Neural crest cell (in vitro differentiated cells): Measurements from ENCODE around the gene GSTP1. TPM values are rescaled to one million over a fixed set of nuclear protein-coding genes. Genes with fewer than 3 reads are reported as not detected.
"Not testable (repeated sequence)": the region's sequence is repeated elsewhere in the genome, so short reads cannot be mapped to it uniquely, and the experiment has no call there.

Experiments
- DNase-seq: peaks from one replicate; pipeline ENCODE4 v3.0.0; 2021; ENCODE audit warnings: low read depth, mixed read lengths, low spot score
- H3K27ac Mint-ChIP-seq: one replicate; pipeline ENCODE4 v1.8.0; 2021; ENCODE audit warnings: mild to moderate bottlenecking, mixed read lengths; ENCODE audit not compliant: unreplicated experiment
- H3K27me3 Mint-ChIP-seq: 2 replicates; pipeline ENCODE4 v1.8.0; 2021; ENCODE audit warnings: low read depth, mild to moderate bottlenecking, mixed read lengths
- H3K36me3 Mint-ChIP-seq: 2 replicates; pipeline ENCODE4 v1.8.0; 2021; ENCODE audit warnings: low read depth, mild to moderate bottlenecking, mixed read lengths
- H3K4me1 Mint-ChIP-seq: 2 replicates; pipeline ENCODE4 v1.8.0; 2021; ENCODE audit warnings: mixed read lengths
- H3K4me3 Mint-ChIP-seq: one replicate; pipeline ENCODE4 v1.8.0; 2021; ENCODE audit warnings: mild to moderate bottlenecking, mixed read lengths
- H3K9me3 Mint-ChIP-seq: 2 replicates; pipeline ENCODE4 v1.8.0; 2021; ENCODE audit warnings: mixed read lengths
- total RNA-seq: library from RNA; stranded (reverse); gene quantifications from 2 replicates; pipeline ENCODE4 v1.2.1, GENCODE V29; 2021
- TF ChIP-seq, protein P1 (sequence below): fragments of 200-600 bp; sonication (generic); conservative IDR thresholded peaks from 2 replicates; pipeline ENCODE4 v1.5.0; 2021; ENCODE audit warnings: antibody characterized with exemption, mild to moderate bottlenecking

Gene GSTP1
- total RNA-seq, 1 donor from 2014 or later = 780 TPM

DNA sequence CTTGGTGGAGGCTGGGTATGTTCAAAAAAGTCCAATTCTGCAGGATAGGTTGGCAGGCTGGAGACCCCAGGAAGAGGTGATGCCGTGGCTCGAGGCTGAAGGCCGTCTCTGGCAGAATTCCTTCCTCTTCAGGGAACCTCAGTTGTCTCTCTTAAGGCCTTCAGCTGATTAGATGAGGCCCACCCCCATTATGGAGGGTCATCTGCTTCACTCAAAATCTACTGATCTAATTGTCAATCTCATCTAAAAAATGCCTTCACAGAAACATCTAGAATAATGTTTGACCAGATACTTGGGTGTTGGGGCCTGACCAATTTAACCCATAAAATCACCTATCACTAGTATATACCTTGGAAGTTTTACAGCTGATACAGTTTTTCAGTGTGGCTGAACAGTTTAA, 27.4 kb upstream of the GSTP1 start:
- H3K36me3 Mint-ChIP-seq = no peaks in the 10 kb centered on the region
- TF ChIP-seq, protein P1, sequence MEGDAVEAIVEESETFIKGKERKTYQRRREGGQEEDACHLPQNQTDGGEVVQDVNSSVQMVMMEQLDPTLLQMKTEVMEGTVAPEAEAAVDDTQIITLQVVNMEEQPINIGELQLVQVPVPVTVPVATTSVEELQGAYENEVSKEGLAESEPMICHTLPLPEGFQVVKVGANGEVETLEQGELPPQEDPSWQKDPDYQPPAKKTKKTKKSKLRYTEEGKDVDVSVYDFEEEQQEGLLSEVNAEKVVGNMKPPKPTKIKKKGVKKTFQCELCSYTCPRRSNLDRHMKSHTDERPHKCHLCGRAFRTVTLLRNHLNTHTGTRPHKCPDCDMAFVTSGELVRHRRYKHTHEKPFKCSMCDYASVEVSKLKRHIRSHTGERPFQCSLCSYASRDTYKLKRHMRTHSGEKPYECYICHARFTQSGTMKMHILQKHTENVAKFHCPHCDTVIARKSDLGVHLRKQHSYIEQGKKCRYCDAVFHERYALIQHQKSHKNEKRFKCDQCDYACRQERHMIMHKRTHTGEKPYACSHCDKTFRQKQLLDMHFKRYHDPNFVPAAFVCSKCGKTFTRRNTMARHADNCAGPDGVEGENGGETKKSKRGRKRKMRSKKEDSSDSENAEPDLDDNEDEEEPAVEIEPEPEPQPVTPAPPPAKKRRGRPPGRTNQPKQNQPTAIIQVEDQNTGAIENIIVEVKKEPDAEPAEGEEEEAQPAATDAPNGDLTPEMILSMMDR = no peak
- no peak overlapping the region for H3K27ac Mint-ChIP-seq
- no peak overlapping the region for H3K4me3 Mint-ChIP-seq
- DNase-seq = no peak
- peaks cover 3% of the 10 kb centered on the region for H3K9me3 Mint-ChIP-seq
- no peaks in the 10 kb centered on the region for H3K27me3 Mint-ChIP-seq
- H3K4me1 Mint-ChIP-seq = no peaks in the 10 kb centered on the region

GRCh38 chr11:67558084-67558772, 25.4 kb upstream of the GSTP1 start:
- no peaks in the 10 kb centered on the region for H3K9me3 Mint-ChIP-seq
- no peaks in the 10 kb centered on the region for H3K36me3 Mint-ChIP-seq
- TF ChIP-seq, protein P1 = no peak
- H3K4me3 Mint-ChIP-seq = no peak overlapping the region
- no peak overlapping the region for H3K27ac Mint-ChIP-seq
- DNase-seq = no peak
- peaks cover 3% of the 10 kb centered on the region for H3K27me3 Mint-ChIP-seq
- H3K4me1 Mint-ChIP-seq = peaks cover 6% of the 10 kb centered on the region

- Mint-ChIP-seq H3K27ac (no peak overlapping the region), H3K4me3 (no peak overlapping the region), H3K4me1 (peaks cover 9% of the 10 kb centered on the region), H3K27me3 (peaks cover 3% of the 10 kb centered on the region), H3K9me3 (no peaks in the 10 kb centered on the region), H3K36me3 (no peaks in the 10 kb centered on the region)
- DNase-seq = no peak
- TF ChIP-seq, protein P1 = no peak
Measured at GRCh38 chr11:67561971-67562619, 21.5 kb upstream of the GSTP1 start.

DNA sequence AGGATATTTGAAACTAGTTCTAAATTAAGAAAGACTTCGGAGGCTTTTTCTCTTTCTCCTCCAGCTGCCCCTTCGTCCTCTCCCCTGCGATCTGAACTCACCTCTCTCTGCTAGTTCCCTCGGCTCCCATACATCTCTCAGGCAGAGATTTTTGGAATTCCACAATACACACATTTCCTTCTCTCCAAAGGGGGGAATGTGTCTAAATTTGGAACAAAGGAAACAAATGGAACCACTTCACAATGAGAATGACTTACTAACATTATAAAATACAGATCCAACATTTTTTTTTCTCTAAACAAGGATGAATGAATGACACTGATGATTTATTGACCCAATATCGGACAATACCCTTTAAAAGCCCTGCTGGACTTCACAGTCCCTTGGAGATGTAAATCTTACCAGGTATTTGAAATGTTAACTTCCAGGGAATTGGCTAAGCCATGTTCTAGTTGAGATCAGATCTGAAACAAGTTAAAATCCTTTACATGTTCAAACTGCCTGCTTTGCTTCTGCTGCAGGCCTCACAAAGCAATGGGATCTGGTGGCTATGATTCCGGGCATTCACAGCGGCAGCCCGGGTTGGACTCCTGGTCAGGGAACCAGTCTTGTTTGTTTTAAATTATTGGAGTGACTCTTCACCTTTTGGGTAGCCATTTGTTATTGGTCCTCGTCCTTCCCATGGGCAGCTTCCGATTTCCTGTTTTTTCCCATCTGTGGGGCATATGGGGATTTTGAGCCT, 20.5 kb upstream of the GSTP1 start:
- Mint-ChIP-seq H3K9me3 (no peaks in the 10 kb centered on the region), H3K36me3 (no peaks in the 10 kb centered on the region), H3K4me3 (no peak overlapping the region), H3K27ac (peak overlapping the region; percentile 87), H3K27me3 (peaks cover 3% of the 10 kb centered on the region), H3K4me1 (peaks cover 9% of the 10 kb centered on the region)
- TF ChIP-seq, protein P1 = no peak
- DNase-seq = no peak

DNA sequence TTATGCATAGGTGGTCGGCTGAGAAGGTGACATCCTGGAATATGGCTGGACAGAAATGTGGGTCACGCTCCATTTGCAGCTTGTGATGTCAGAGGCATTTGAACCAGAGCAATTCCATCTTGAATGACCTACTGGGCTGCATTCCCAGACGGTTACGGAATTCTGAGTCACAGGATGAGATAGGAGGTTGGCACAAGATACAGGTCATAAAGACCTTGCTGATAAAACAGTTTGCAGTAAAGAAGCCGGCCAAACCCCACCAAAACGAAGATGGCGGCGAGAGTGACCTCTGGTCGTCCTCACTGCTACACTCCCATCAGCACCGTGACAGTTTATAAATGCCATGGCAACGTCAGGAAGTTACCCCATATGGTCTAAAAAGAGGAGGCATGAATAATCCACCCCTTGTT, 19.9 kb upstream of the GSTP1 start:
- H3K4me3 Mint-ChIP-seq, H3K9me3 Mint-ChIP-seq, H3K4me1 Mint-ChIP-seq, H3K36me3 Mint-ChIP-seq, H3K27ac Mint-ChIP-seq, H3K27me3 Mint-ChIP-seq, DNase-seq: not testable (repeated sequence)

- no peak overlapping the region for H3K27ac Mint-ChIP-seq
- H3K4me1 Mint-ChIP-seq = peaks cover 9% of the 10 kb centered on the region
- H3K4me3 Mint-ChIP-seq = no peak overlapping the region
- H3K36me3 Mint-ChIP-seq = no peaks in the 10 kb centered on the region
- no peaks in the 10 kb centered on the region for H3K9me3 Mint-ChIP-seq
- TF ChIP-seq, protein P1 = no peak
- no peak for DNase-seq
- peaks cover 3% of the 10 kb centered on the region for H3K27me3 Mint-ChIP-seq
Measured at GRCh38 chr11:67564230-67564629, 19.4 kb upstream of the GSTP1 start.
